ENCODE results near the gene LSP1. TPM values are rescaled to one million over a fixed set of nuclear protein-coding genes. Genes with fewer than 3 reads are reported as not detected.
A peak's percentile ranks its signal among the peaks of the same experiment; 100 is the strongest.

Gene LSP1
- total and polyA plus RNA-seq, 2 of the 13 experiments (the other 11 are each of a cell fraction or from before 2014, with no cell fraction given), result 0.59 to 1.00 TPM

DNA sequence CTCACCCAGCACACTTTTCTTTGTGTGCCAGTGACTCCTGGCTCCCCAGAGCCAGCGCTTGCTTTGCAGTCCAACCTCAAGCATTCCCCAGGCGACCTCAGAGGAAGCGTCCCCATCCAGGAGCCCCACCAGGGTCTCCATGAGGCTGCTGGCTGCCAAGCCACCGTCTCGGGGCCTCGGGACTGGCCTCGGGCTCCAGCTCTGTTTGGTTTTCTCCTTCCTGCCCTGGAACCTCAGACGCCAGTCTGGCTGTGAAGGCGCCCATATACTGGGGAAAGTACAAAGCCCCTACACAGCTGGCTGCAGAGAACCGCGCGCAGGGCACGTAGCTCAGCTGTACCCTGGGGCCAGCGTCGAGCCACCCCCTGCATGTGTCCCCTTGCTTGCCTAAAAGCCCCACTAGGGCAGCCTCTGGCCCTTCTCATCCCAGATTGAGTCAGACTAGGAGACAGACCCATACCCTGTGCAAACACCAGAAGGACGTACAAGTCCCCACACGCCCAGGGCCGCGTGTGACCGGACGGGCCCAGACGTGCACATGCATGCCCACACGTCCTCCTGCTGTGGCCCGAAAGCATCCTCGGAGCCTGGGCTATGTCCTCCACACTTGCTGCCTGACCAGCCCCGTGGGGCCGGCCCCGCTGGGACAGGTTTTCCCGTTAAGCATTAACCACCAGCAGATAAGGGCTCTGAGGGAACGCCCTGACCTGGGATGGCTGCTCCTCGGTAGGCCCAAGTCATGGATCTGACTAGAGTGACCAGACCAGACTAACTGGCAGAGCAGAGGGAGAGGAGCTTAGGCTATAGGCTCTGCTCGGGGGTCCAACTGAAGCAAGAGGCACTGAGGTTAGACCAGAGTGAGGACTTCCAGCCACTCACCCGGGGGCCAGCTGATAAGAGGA lies 22.3 kb upstream of the LSP1 start (continued):
- no peak for TF ChIP-seq CHD2 (IDR thresholded peaks at IDR 0.05; ENCODE audit: low read depth, low read length)
- TF ChIP-seq ZNF652 (CRISPR knock-in tag; IDR thresholded peaks at IDR 0.05; ENCODE audit: borderline replicate concordance, low read depth), result no peak
- TF ChIP-seq FOXA1 (IDR thresholded peaks at IDR 0.05), result no peak
- 0 out of 2 replicates have a peak, but pooled peaks have one; percentile 17 for TF ChIP-seq FOXA1 (CRISPR knock-in tag; IDR thresholded peaks at IDR 0.05)
- TF ChIP-seq ZMYM3 (CRISPR knock-in tag; IDR thresholded peaks at IDR 0.05), result peak; percentile 99
- peak; percentile 94 for TF ChIP-seq MED8 (CRISPR knock-in tag; IDR thresholded peaks at IDR 0.05; ENCODE audit: insufficient replicate concordance)
- no peak for TF ChIP-seq ZFP62 (CRISPR knock-in tag; IDR thresholded peaks at IDR 0.05)
- peak; percentile 62; the same call in 1 of the 2 replicates for TF ChIP-seq MIXL1 (CRISPR knock-in tag; IDR thresholded peaks at IDR 0.05)
- TF ChIP-seq, protein P1, sequence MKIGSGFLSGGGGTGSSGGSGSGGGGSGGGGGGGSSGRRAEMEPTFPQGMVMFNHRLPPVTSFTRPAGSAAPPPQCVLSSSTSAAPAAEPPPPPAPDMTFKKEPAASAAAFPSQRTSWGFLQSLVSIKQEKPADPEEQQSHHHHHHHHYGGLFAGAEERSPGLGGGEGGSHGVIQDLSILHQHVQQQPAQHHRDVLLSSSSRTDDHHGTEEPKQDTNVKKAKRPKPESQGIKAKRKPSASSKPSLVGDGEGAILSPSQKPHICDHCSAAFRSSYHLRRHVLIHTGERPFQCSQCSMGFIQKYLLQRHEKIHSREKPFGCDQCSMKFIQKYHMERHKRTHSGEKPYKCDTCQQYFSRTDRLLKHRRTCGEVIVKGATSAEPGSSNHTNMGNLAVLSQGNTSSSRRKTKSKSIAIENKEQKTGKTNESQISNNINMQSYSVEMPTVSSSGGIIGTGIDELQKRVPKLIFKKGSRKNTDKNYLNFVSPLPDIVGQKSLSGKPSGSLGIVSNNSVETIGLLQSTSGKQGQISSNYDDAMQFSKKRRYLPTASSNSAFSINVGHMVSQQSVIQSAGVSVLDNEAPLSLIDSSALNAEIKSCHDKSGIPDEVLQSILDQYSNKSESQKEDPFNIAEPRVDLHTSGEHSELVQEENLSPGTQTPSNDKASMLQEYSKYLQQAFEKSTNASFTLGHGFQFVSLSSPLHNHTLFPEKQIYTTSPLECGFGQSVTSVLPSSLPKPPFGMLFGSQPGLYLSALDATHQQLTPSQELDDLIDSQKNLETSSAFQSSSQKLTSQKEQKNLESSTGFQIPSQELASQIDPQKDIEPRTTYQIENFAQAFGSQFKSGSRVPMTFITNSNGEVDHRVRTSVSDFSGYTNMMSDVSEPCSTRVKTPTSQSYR (CRISPR knock-in tag; IDR thresholded peaks at IDR 0.05; ENCODE audit: borderline replicate concordance), result peak; percentile 44; the same call in 1 of the 2 replicates
- TF ChIP-seq EEA1 (CRISPR knock-in tag; IDR thresholded peaks at IDR 0.05; ENCODE audit: borderline replicate concordance), result no peak
- TF ChIP-seq ZNF337 (CRISPR knock-in tag; IDR thresholded peaks at IDR 0.05; ENCODE audit: borderline replicate concordance, low read depth), result peak; percentile 98; the same call in 1 of the 2 replicates
- peak; percentile 92 for TF ChIP-seq ATF7-NPFF (CRISPR knock-in tag; IDR thresholded peaks at IDR 0.05; ENCODE audit: low read depth)
- TF ChIP-seq ZNF101 (CRISPR knock-in tag; IDR thresholded peaks at IDR 0.05; ENCODE audit: borderline replicate concordance, low read depth), result no peak
- TF ChIP-seq, protein P2, sequence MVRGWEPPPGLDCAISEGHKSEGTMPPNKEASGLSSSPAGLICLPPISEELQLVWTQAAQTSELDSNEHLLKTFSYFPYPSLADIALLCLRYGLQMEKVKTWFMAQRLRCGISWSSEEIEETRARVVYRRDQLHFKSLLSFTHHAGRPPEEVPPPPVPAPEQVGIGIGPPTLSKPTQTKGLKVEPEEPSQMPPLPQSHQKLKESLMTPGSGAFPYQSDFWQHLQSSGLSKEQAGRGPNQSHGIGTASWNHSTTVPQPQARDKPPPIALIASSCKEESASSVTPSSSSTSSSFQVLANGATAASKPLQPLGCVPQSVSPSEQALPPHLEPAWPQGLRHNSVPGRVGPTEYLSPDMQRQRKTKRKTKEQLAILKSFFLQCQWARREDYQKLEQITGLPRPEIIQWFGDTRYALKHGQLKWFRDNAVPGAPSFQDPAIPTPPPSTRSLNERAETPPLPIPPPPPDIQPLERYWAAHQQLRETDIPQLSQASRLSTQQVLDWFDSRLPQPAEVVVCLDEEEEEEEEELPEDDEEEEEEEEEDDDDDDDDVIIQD (CRISPR knock-in tag; IDR thresholded peaks at IDR 0.05; ENCODE audit: low read depth), result peak; percentile 63; the same call in 1 of the 2 replicates
- no peak for TF ChIP-seq PRPF4 (IDR thresholded peaks at IDR 0.05; ENCODE audit: low read depth, low read length, poor library complexity, severe bottlenecking)
- no peak for TF ChIP-seq MAZ (IDR thresholded peaks at IDR 0.05; ENCODE audit: borderline replicate concordance, low read depth, low read length)
- TF ChIP-seq MAZ (CRISPR knock-in tag; IDR thresholded peaks at IDR 0.05; ENCODE audit: low read depth), result no peak; the same call in 1 of the 2 replicates
- peak; percentile 86 for TF ChIP-seq ZSCAN25 (CRISPR knock-in tag; IDR thresholded peaks at IDR 0.05)
- TF ChIP-seq GFI1 (CRISPR knock-in tag; IDR thresholded peaks at IDR 0.05; ENCODE audit: borderline replicate concordance), result peak; percentile 84; the same call in 1 of the 2 replicates
- TF ChIP-seq, protein P3, sequence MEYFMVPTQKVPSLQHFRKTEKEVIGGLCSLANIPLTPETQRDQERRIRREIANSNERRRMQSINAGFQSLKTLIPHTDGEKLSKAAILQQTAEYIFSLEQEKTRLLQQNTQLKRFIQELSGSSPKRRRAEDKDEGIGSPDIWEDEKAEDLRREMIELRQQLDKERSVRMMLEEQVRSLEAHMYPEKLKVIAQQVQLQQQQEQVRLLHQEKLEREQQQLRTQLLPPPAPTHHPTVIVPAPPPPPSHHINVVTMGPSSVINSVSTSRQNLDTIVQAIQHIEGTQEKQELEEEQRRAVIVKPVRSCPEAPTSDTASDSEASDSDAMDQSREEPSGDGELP (IDR thresholded peaks at IDR 0.05; ENCODE audit: borderline replicate concordance, low read depth), result peak; percentile 75; the same call in 1 of the 2 replicates
- TF ChIP-seq JUNB (CRISPR knock-in tag; IDR thresholded peaks at IDR 0.05; ENCODE audit: borderline replicate concordance), result no peak
- TF ChIP-seq ZNF891 (CRISPR knock-in tag; IDR thresholded peaks at IDR 0.05), result peak; percentile 47; the same call in 1 of the 2 replicates

All from HepG2 (cell line).